Ishikawa (cell line): ENCODE data around the gene FGF11.

Source experiments
- CEBPB ChIP-seq: IDR thresholded peaks from 2 replicates; pipeline ENCODE4 v1.6.1; 2012
- CREB1 ChIP-seq: IDR thresholded peaks from 2 replicates; pipeline ENCODE4 v1.6.1; 2012; ENCODE audit warnings: low read depth
- EGR1 ChIP-seq: IDR thresholded peaks from 2 replicates; pipeline ENCODE4 v1.6.1; 2012
- EP300 ChIP-seq: IDR thresholded peaks from 2 replicates; pipeline ENCODE4 v1.6.1; 2012; ENCODE audit warnings: borderline replicate concordance
- FOXM1 ChIP-seq: IDR thresholded peaks from 2 replicates; pipeline ENCODE4 v1.6.1; 2012; ENCODE audit warnings: low read depth, borderline replicate concordance
- MAX ChIP-seq: IDR thresholded peaks from 2 replicates; pipeline ENCODE4 v1.6.1; 2012
- NFIC ChIP-seq: IDR thresholded peaks from 2 replicates; pipeline ENCODE4 v1.6.1; 2012
- RAD21 ChIP-seq: IDR thresholded peaks from 2 replicates; pipeline ENCODE4 v1.6.1; 2012; ENCODE audit warnings: low read depth
- REST ChIP-seq: IDR thresholded peaks from 2 replicates; pipeline ENCODE4 v1.6.1; 2012; ENCODE audit warnings: low read depth, mild to moderate bottlenecking
- TAF1 ChIP-seq: IDR thresholded peaks from 2 replicates; pipeline ENCODE4 v1.6.1; 2012; ENCODE audit warnings: low read depth, mild to moderate bottlenecking
- TEAD4 ChIP-seq: IDR thresholded peaks from 2 replicates; pipeline ENCODE4 v1.6.1; 2012
- USF1 ChIP-seq: IDR thresholded peaks from 2 replicates; pipeline ENCODE4 v1.6.1; 2012
- YY1 ChIP-seq: IDR thresholded peaks from 2 replicates; pipeline ENCODE4 v1.6.1; 2012; ENCODE audit warnings: low read depth
- ZBTB7A ChIP-seq: IDR thresholded peaks from 2 replicates; pipeline ENCODE4 v1.6.1; 2012; ENCODE audit warnings: low read depth

The FGF11 gene

GRCh38 chr17:7410634-7411426 is 28.5 kb upstream of the FGF11 start:
- no peak for TF ChIP-seq CREB1
- TF ChIP-seq EP300: no peak
- TF ChIP-seq EGR1: no peak
- TF ChIP-seq FOXM1: no peak
- no peak for TF ChIP-seq CEBPB
- no peak for TF ChIP-seq RAD21
- no peak for TF ChIP-seq USF1
- no peak for TF ChIP-seq NFIC
- TF ChIP-seq MAX: no peak
- TF ChIP-seq ZBTB7A: no peak
- no peak for TF ChIP-seq TEAD4

- no peak for TF ChIP-seq EGR1
- no peak for TF ChIP-seq FOXM1
- TF ChIP-seq YY1: no peak
- TF ChIP-seq ZBTB7A: no peak
These were observed 27.9 kb upstream of the FGF11 start for GRCh38 chr17:7411427-7411750.

GRCh38 chr17:7413346-7413985 is 25.8 kb upstream of the FGF11 start:
- no peak for TF ChIP-seq EGR1

- TF ChIP-seq YY1: no peak
- TF ChIP-seq EP300: no peak
- TF ChIP-seq MAX: no peak
- TF ChIP-seq CREB1: no peak
These were observed 24.5 kb upstream of the FGF11 start for GRCh38 chr17:7414837-7415236.

GRCh38 chr17:7415784-7416183 is 23.5 kb upstream of the FGF11 start:
- TF ChIP-seq YY1 (no peak), NFIC (no peak), CEBPB (no peak), ZBTB7A (no peak)

- TF ChIP-seq YY1 (no peak), RAD21 (peak; percentile 26; the same call in 1 of the 2 replicates)
These were observed 23.0 kb upstream of the FGF11 start for GRCh38 chr17:7416323-7416722.

- no peak for TF ChIP-seq TEAD4
- TF ChIP-seq MAX: no peak
- TF ChIP-seq REST: no peak
- TF ChIP-seq TAF1: no peak
These were observed 22.2 kb upstream of the FGF11 start for GRCh38 chr17:7417056-7417655.

- TF ChIP-seq EGR1: no peak
- no peak for TF ChIP-seq RAD21
- TF ChIP-seq TAF1: no peak
- TF ChIP-seq REST: no peak
- no peak for TF ChIP-seq TEAD4
- TF ChIP-seq NFIC: no peak
- TF ChIP-seq CEBPB: no peak
- no peak for TF ChIP-seq MAX
- no peak for TF ChIP-seq YY1
- TF ChIP-seq EP300: no peak
- no peak for TF ChIP-seq USF1
- TF ChIP-seq CREB1: no peak
- TF ChIP-seq ZBTB7A: no peak
These were observed 20.7 kb upstream of the FGF11 start for GRCh38 chr17:7418472-7419152.
